PC-3 (cell line): ENCODE data around the gene EN2.

Experiments used
- CTCF ChIP-seq: fragments of 300-600 bp; sonication (generic); conservative IDR thresholded peaks from 2 replicates; pipeline ENCODE4 v1.5.1; 2017; ENCODE audit warnings: antibody characterized with exemption, low read depth, mild to moderate bottlenecking, low read length
- EZH2 ChIP-seq: fragments of 300-600 bp; sonication (generic); IDR thresholded peaks from one replicate; pipeline ENCODE4 v1.6.1; 2017; ENCODE audit warnings: antibody characterized with exemption, mild to moderate bottlenecking, low read length; ENCODE audit not compliant: unreplicated experiment

DNA sequence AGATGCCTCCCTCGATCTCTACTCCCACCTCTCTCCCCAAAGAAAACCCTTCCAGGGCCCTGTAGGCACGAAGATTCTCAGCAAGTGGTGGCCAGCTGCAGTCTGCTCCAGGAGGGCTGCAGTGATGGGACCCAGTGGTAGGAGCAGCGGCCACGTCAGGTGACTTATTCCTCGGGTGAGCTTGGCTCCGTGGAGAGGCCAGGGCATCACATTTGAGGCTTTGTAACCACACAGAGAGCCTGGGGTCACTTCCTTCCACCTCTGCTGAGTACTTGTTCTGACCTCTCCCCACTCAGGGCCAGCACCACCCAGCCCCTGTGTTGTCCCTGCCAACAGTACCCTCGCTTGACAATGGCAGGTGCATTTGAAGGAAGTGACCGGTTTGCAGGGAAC, 17.9 kb upstream of the EN2 start:
- TF ChIP-seq CTCF (no peak), EZH2 (no peak)
